HUDEP-2 (cell line): ENCODE data around the gene GSPT1.
"Not testable (repeated sequence)": the region's sequence is repeated elsewhere in the genome, so short reads cannot be mapped to it uniquely, and the experiment has no call there.

Source experiments
- DNase-seq, 76 experiments: peaks; one replicate each; lab custom pipeline; 2025; ENCODE audit not compliant: unreplicated experiment in 76 of 76; lab: John Stamatoyannopoulos, UW

Gene GSPT1

GRCh38 chr16:11869353-11870228, 46.2 kb downstream of the GSPT1 start:
- DNase-seq = no peak

GRCh38 chr16:11868412-11868980, 47.3 kb downstream of the GSPT1 start:
- no peak for DNase-seq

GRCh38 chr16:11862489-11862888, 53.3 kb downstream of the GSPT1 start:
- no peak for DNase-seq

GRCh38 chr16:11857161-11857560, 58.6 kb downstream of the GSPT1 start:
- no peak for DNase-seq

GRCh38 chr16:11852092-11852809, 63.5 kb downstream of the GSPT1 start:
- no peak for DNase-seq

GRCh38 chr16:11851294-11852091, 64.3 kb downstream of the GSPT1 start, which contains the start of gene RSL1D1:
Gene RSL1D1, minus strand, starts transcription at chr16:11851542. Its CDS starts 30 bp downstream, at chr16:11851512.
- peak in 75 of 76 experiments; percentile 7 to 92 (median 83) for DNase-seq

- no peak for DNase-seq
Measured at GRCh38 chr16:11848842-11849241, 66.9 kb downstream of the GSPT1 start.

GRCh38 chr16:11844499-11844898, 71.3 kb downstream of the GSPT1 start:
- DNase-seq = no peak

GRCh38 chr16:11843861-11844260, 71.9 kb downstream of the GSPT1 start:
- no peak for DNase-seq

GRCh38 chr16:11843206-11843605, 72.5 kb downstream of the GSPT1 start:
- no peak for DNase-seq

- no peak for DNase-seq
Measured at GRCh38 chr16:11841026-11841425, 74.7 kb downstream of the GSPT1 start.

GRCh38 chr16:11836650-11837244, 79.0 kb downstream of the GSPT1 start:
- DNase-seq = no peak

GRCh38 chr16:11835891-11836649, 79.7 kb downstream of the GSPT1 start:
- peak in 1 of 76 experiments; percentile 1 for DNase-seq

GRCh38 chr16:11835309-11835708, 80.4 kb downstream of the GSPT1 start:
- no peak for DNase-seq

- no peak for DNase-seq
Measured at GRCh38 chr16:11833951-11834695, 81.6 kb downstream of the GSPT1 start.

GRCh38 chr16:11828696-11829095, 87.1 kb downstream of the GSPT1 start:
- no peak for DNase-seq

GRCh38 chr16:11825520-11826165, 90.1 kb downstream of the GSPT1 start:
- not testable (repeated sequence) for DNase-seq

GRCh38 chr16:11824362-11824761, 91.4 kb downstream of the GSPT1 start:
- peak in 1 of 76 experiments; percentile 1 for DNase-seq
